Kidney tubule cell (primary cell): ENCODE data around the gene UVRAG.

ENCODE experiments used
- DNase-seq: peaks from one replicate; pipeline ENCODE4 v3.0.0-alpha.2; 2018; ENCODE audit warnings: low spot score

UVRAG gene

GRCh38 chr11:75814677-75815344 lies at the start of gene UVRAG:
TSS of gene UVRAG (plus strand) at chr11:75815210. CDS start at chr11:75815408, 198 bp downstream.
- DNase-seq, result peak; percentile 99

DNA sequence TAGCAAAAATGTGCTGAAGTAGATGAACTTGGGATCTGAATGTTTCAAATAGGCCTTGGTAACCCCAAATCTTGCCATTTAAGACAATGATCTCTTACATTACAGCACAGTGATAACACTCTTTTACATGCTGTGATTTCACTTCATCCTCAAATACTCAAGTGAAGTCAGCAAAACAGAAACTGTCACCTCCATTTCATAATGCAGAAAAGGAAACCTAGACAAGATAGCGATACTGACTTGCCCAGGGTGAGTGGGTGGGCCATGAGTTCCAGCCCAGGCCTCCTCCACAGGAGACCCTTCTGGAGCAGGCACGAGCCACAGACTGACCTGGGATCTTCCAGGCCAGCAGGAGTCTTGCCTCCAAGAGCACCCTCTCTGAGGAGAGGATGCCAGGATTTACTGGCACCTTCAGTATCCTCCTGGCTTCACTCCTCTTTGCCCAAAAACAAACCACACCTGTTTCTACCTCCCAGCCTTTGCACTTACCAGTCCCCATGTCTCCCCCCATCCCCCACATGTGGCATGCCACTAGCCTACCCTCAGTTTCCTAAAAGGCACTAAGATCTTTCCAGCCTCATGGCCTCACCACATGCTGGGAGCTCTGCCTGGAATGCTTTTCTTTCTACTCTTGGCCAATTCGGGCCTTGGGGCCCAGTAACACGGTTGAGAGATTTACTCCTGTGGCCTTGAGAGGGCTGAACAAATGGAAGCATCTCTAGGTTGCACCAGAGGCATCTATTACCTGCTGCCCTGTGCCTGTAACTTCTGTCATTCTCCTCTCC lies 48.4 kb upstream of the UVRAG start:
- no peak for DNase-seq

GRCh38 chr11:75767228-75767572 lies 47.8 kb upstream of the UVRAG start:
- DNase-seq, result no peak

GRCh38 chr11:75767793-75768111 lies 47.3 kb upstream of the UVRAG start:
- no peak for DNase-seq

- DNase-seq, result peak; percentile 69
Observed at GRCh38 chr11:75768112-75768908, 46.7 kb upstream of the UVRAG start, which contains the start of gene DGAT2. TSS of gene DGAT2 (plus strand) at chr11:75768778. CDS start at chr11:75768992, 214 bp downstream.

DNA sequence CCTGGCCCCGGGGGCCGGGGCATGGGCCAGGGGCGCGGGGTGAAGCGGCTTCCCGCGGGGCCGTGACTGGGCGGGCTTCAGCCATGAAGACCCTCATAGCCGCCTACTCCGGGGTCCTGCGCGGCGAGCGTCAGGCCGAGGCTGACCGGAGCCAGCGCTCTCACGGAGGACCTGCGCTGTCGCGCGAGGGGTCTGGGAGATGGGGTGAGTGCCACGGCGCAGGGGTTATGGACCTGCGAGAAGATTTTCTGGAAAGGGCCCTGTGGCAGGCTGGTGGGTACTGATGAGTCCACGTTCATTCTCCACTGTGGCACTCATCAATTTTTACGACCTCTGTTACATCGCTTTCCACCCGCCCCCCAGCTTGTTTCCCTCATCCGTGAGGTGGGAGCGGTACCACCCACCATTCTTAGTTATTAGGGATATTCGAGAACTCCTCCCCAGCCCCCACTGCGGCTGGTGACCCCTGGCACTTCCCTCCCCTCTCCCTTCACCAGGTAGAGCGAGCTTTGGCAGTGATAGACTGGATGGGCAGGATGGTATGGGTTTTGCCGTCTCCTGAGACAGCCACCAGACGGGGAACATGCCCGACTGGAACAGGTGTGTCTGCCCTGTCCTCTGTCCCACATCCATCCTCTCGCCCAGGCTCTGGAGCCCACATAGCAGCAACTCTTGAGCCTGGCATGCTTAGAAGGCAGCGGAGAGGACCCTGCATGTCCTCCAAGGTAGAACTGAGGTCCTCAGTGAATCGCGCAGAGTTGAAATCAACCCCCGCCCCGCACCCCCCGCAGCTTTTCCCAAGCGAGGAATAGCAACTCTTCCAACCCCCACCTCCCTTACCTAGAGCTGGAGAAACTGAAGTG lies 45.9 kb upstream of the UVRAG start:
- no peak for DNase-seq

GRCh38 chr11:75770102-75770501 lies 44.9 kb upstream of the UVRAG start:
- DNase-seq, result no peak

DNA sequence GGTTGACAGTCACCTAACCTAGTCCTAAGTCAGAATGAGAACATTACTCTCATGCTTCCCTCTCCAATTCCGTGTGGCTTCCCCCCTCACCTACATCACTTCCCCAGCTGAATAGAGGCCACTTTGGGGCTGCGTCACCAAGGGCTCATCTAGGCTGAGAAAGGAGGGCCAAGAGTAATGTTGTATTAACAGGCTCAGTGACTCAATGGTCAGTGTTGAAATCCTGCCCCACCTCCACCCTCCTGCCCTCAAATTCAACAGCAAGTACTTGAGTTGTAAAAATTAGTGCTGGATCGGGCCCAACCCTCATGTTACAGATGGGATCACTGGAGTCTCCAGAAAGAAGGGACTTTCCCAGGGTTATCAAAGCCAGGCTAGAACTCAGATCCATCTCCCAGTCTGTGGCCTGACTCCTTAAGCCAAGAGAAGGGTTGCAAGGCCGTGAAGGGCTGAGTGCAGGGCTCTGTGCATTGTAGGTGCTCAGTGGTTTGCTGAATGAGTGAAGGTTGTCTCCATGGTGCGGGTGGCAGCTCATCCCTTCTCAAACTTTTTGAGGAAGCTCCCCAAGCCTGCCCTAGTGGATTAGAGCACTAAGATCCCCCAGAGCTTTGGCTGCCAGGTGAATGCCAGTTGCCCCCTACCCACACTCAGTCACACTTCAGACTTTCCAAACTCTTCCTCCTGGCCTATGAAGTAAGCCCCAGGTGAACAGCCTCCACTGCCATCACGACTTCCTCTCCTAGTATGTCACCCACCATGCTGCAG lies 43.2 kb upstream of the UVRAG start:
- DNase-seq, result peak; percentile 44

GRCh38 chr11:75773595-75774353 lies 41.2 kb upstream of the UVRAG start:
- DNase-seq, result peak; percentile 36

- no peak for DNase-seq
Observed at GRCh38 chr11:75775056-75775455, 40.0 kb upstream of the UVRAG start.

- no peak for DNase-seq
Observed at GRCh38 chr11:75776546-75776945, 38.5 kb upstream of the UVRAG start.

DNA sequence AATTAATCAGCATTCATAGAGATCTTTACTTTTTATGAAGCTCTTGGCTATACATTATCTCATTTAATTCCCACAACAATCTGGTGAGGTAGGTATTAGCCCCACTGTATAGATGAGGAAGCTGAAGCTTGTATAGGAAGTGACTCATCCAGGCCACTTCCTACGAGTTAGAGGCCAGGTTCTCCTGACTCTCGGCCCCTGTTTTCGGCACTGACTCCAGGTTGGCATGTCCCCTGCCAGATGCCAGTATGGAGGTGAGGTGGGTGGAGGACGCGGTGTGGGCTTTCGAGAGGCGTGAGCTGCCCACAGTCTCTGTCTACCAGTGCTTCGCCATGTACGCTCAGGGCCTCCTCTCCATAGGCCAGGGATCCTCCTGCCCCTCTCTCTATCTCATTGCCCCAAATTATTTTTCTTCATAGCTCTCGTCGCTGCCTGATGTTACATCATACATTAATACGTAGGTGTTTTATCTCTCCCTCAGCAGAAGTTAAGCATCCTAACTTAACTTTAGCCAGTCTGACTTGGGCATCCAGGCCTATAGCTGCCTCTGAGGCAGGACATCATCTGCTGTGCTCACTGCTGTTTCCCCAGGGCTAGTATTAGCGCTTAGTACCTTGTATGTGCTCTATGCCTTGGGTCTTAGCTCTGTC lies 37.4 kb upstream of the UVRAG start:
- no peak for DNase-seq

DNA sequence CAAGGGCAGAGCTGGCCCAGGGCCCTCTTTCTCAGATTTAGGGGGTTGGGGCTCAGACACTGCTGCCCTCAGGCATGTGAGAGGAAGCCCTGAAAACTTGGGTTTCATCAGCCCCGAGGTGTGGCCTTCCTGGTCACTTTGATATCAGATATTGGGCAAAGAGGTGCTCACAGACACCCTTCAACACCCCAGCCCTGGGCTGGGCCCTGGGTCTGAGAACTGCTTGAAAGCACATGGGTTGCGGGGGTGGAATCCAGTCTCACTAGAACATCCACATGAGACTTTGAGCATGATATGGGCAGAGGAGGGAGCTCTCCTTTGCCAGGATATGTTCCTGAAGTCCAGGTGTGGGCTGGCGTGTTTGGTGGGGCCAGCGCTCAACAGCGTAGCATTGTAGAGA lies 36.0 kb upstream of the UVRAG start:
- no peak for DNase-seq

DNA sequence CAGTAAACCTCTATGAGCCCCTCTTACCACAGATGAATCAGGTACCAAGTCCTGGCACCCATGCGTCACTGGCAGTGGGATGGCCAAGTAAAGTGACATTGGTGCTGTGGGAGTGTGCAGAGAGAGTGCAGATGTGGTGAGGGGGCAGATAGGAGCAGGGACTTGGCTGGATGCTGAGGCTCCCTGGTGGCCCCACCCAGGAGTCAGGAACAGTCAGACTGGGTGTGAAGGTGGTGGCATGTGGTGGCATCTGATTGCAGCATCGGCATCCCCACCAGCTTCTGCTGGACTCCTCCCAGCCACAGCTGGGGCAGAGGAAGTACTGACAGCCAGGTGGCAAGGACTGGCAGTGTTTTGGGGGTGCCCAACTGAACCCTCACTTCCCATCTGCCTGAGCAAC lies 35.0 kb upstream of the UVRAG start:
- no peak for DNase-seq

GRCh38 chr11:75780888-75781287 lies 34.1 kb upstream of the UVRAG start:
- DNase-seq, result no peak

- no peak for DNase-seq
Observed at GRCh38 chr11:75781296-75781695, 33.7 kb upstream of the UVRAG start.

DNA sequence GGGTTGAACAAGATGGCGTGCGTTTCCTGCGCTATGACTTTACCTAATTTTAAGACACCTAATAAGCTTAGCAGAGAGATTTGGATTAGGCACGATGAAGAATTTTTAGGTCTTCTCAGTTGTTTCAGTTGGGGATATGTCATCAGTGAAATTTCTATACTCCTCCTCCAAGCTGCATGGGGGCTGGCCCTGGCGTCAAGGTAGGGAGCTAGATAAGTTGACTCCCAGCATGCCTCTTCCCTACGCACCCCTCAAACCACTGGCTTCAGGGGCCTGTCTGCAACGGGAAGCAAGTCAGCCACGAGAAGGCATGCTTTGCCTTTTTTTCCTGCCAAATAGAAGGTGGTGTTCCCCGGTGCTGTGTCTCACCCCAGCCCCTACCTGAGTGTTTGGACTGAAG lies 33.2 kb upstream of the UVRAG start:
- DNase-seq, result no peak

GRCh38 chr11:75782540-75783263 lies 32.3 kb upstream of the UVRAG start:
- DNase-seq, result peak; percentile 44

- no peak for DNase-seq
Observed at GRCh38 chr11:75783416-75784084, 31.5 kb upstream of the UVRAG start.
